Measurements from ENCODE around the gene KIRREL3. TPM values are rescaled to one million over a fixed set of nuclear protein-coding genes. Genes with fewer than 3 reads are reported as not detected.

KIRREL3 gene
- total and polyA plus RNA-seq, 9 of the 15 experiments (the other 6 are each of a cell fraction or from before 2014, with no cell fraction given), result 0.04 to 0.10 TPM; not detected in 7

- TF ChIP-seq CEBPG (CRISPR knock-in tag; IDR thresholded peaks at IDR 0.05) (no peak), CEBPG (tag; conservative IDR thresholded peaks at IDR 0.05 in 1 of 2, IDR thresholded peaks at IDR 0.05 in 1 of 2) (peak in 1 of 2 experiments; percentile 25; a peak in 1 of 4 replicates), CEBPB (tag; IDR thresholded peaks at IDR 0.05) (0 out of 2 replicates have a peak, but pooled peaks have one; percentile 7), POLR2A (conservative IDR thresholded peaks at IDR 0.05) (no peak)
- no peaks in the 10 kb centered on the region for H3K4me1 ChIP-seq (replicated peaks in 1 of 2; ENCODE audit: control insufficient read depth in 2 of 2, insufficient read depth in 2 of 2, low read length in 2 of 2)
- in situ Hi-C loops (cut with MboI) (no loop called here), intact Hi-C loops (cut with micrococcal nuclease) (no loop called here)
- H2AFZ ChIP-seq (ENCODE audit: low read depth, low read length), result no peak overlapping the region
- 0% methylated on average over 2 of the region's 2 CpGs for WGBS (ENCODE audit: insufficient coverage, low coverage, missing lambda C conversion rate)
- CTCF ChIA-PET (ENCODE audit: low intra/inter-chr PET ratio), result no interaction called here
- FAIRE-seq (no peak), ATAC-seq (no peak), DNase-seq (ENCODE audit: extremely low read depth in 1 of 4, low spot score in 3 of 4) (no peak)
- no peak overlapping the region for H3K27ac ChIP-seq (ENCODE audit: extremely low read depth, low read depth, low read length)
- H3K79me2 ChIP-seq (ENCODE audit: control insufficient read depth, insufficient read depth, low read length), result no peaks in the 10 kb centered on the region
- H4K20me1 ChIP-seq (replicated peaks; ENCODE audit: control insufficient read depth, insufficient read depth, low read length), result no peaks in the 10 kb centered on the region
- H3K4me2 ChIP-seq (ENCODE audit: insufficient read depth, low read length), result no peak overlapping the region
- H3K36me3 ChIP-seq (ENCODE audit: control insufficient read depth, insufficient read depth, low read length), result no peaks in the 10 kb centered on the region
- no peak overlapping the region for H3K4me3 ChIP-seq
- no TSS peak for BruUV-seq (replicated peaks)
- H3K9me1 ChIP-seq (ENCODE audit: control insufficient read depth, insufficient read depth, low read length), result no peaks in the 10 kb centered on the region
- H3K9me3 ChIP-seq (replicated peaks; ENCODE audit: control insufficient read depth, insufficient read depth, low read depth, low read length), result no peaks in the 10 kb centered on the region
- H3K9ac ChIP-seq (ENCODE audit: insufficient read depth in 1 of 2, low read depth in 2 of 2, low read length in 2 of 2), result no peak overlapping the region
- POLR2A ChIA-PET, result no interaction called here
- H3K27me3 ChIP-seq (ENCODE audit: control insufficient read depth in 2 of 2, insufficient read depth in 2 of 2, low read length in 2 of 2), result no peaks in the 10 kb centered on the region
These were observed 103.1 kb downstream of the KIRREL3 start for GRCh38 chr11:126897430-126897829.

DNA sequence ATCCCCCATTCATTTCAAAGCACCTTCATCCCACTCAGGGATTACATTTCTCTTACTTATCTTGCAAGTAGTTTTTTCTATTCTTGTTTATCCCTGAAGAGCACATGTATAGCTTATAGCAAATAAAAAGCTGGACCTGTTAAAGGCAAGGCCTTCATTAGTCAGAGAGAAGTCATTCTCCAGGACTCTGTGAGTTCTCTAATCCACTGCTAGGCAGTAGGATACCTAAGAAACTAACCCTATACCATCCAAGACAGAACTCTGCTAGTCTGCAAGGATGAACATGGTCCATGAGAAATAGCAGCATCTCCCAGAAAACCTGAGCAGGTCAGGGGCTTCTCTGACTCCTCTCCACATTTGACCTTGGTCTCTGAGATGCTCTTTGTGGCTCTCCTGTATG lies 104.5 kb downstream of the KIRREL3 start:
- Histone ChIP-seq H3K4me3 (no peak overlapping the region), H2AFZ (ENCODE audit: low read depth, low read length) (no peak overlapping the region), H3K27ac (ENCODE audit: extremely low read depth, low read depth, low read length) (no peak overlapping the region), H3K9me1 (ENCODE audit: control insufficient read depth, insufficient read depth, low read length) (no peaks in the 10 kb centered on the region), H3K79me2 (ENCODE audit: control insufficient read depth, insufficient read depth, low read length) (no peaks in the 10 kb centered on the region), H3K27me3 (ENCODE audit: control insufficient read depth in 2 of 2, insufficient read depth in 2 of 2, low read length in 2 of 2) (peaks cover 0 to 3% of the 10 kb centered on the region in 2 experiments; a peak in 1 of 5 replicates), H3K9ac (ENCODE audit: insufficient read depth in 1 of 2, low read depth in 2 of 2, low read length in 2 of 2) (no peak overlapping the region), H4K20me1 (replicated peaks; ENCODE audit: control insufficient read depth, insufficient read depth, low read length) (no peaks in the 10 kb centered on the region), H3K4me2 (ENCODE audit: insufficient read depth, low read length) (no peak overlapping the region), H3K4me1 (replicated peaks in 1 of 2; ENCODE audit: control insufficient read depth in 2 of 2, insufficient read depth in 2 of 2, low read length in 2 of 2) (no peaks in the 10 kb centered on the region), H3K36me3 (ENCODE audit: control insufficient read depth, insufficient read depth, low read length) (no peaks in the 10 kb centered on the region), H3K9me3 (replicated peaks; ENCODE audit: control insufficient read depth, insufficient read depth, low read depth, low read length) (no peaks in the 10 kb centered on the region)
- in situ Hi-C loops (cut with MboI) (no loop called here), intact Hi-C loops (cut with micrococcal nuclease) (no loop called here)
- POLR2A ChIA-PET, result no interaction called here
- no TSS peak for BruUV-seq (replicated peaks)
- ATAC-seq (no peak), DNase-seq (ENCODE audit: extremely low read depth in 1 of 4, low spot score in 3 of 4) (no peak), FAIRE-seq (no peak)
- CTCF ChIA-PET (ENCODE audit: low intra/inter-chr PET ratio), result no interaction called here
- no peak for TF ChIP-seq JUN (IDR thresholded peaks at IDR 0.05; ENCODE audit: borderline replicate concordance, low read depth, low read length)
- TF ChIP-seq JUN (CRISPR knock-in tag; IDR thresholded peaks at IDR 0.05; ENCODE audit: borderline replicate concordance), result no peak
- no peak for TF ChIP-seq POLR3A (IDR thresholded peaks at IDR 0.05; ENCODE audit: borderline replicate concordance, extremely low read depth, insufficient read depth, insufficient read length)
- no peak for TF ChIP-seq MBD2 (IDR thresholded peaks at IDR 0.05; ENCODE audit: borderline replicate concordance, low read depth)
- no peak for TF ChIP-seq ZKSCAN1 (IDR thresholded peaks at IDR 0.05; ENCODE audit: low read depth, low read length)
- no peak for TF ChIP-seq MAFF (IDR thresholded peaks at IDR 0.05; ENCODE audit: low read length)
- TF ChIP-seq CAMTA2 (CRISPR knock-in tag; conservative IDR thresholded peaks at IDR 0.05), result no peak
- no peak for TF ChIP-seq CUX1 (CRISPR knock-in tag; IDR thresholded peaks at IDR 0.05)
- TF ChIP-seq TEAD1 (CRISPR knock-in tag; IDR thresholded peaks at IDR 0.05), result no peak
- TF ChIP-seq MED1 (CRISPR knock-in tag; IDR thresholded peaks at IDR 0.05; ENCODE audit: borderline replicate concordance), result no peak

Measured in K562 (cell line).